Measurements from ENCODE around the gene TEX30. TPM values are rescaled to one million over a fixed set of nuclear protein-coding genes. Genes with fewer than 3 reads are reported as not detected.

TEX30 gene
- total and polyA plus RNA-seq, 12 donors = 3.9 to 12.4 (median 7.8) TPM

- no peak for TF ChIP-seq CTCF (IDR thresholded peaks at IDR 0.05)
- 84 to 87% methylated on average over 3 of the region's 3 CpGs for WGBS, 2 donors
- no peak for ATAC-seq
- no peak for DNase-seq
- peaks cover 0 to 30% (median 15%) of the 10 kb centered on the region in 9 donors for H3K4me1 ChIP-seq
- no peak overlapping the region for H3K4me3 ChIP-seq
- intact Hi-C loops (cut with DNase I) = no loop called here
- H3K36me3 ChIP-seq = peaks cover 0 to 68% (median 9%) of the 10 kb centered on the region in 9 donors
- H3K27ac ChIP-seq = no peak overlapping the region
- peaks cover 0 to 24% (median 4%) of the 10 kb centered on the region in 11 donors for H3K9me3 ChIP-seq
- H3K27me3 ChIP-seq = no peaks in the 10 kb centered on the region
Measured at GRCh38 chr13:102807699-102808098, 34.1 kb upstream of the TEX30 start.

- H3K4me3 ChIP-seq = no peak overlapping the region
- intact Hi-C loops (cut with DNase I) = no loop called here
- H3K9me3 ChIP-seq = peaks cover 0 to 10% (median 0%) of the 10 kb centered on the region in 11 donors
- peaks cover 0 to 45% (median 32%) of the 10 kb centered on the region in 9 donors for H3K4me1 ChIP-seq
- peaks cover 0 to 50% (median 3%) of the 10 kb centered on the region in 9 donors for H3K36me3 ChIP-seq
- no peaks in the 10 kb centered on the region for H3K27me3 ChIP-seq
- no peak overlapping the region for H3K27ac ChIP-seq
- TF ChIP-seq CTCF (IDR thresholded peaks at IDR 0.05) = no peak
- ATAC-seq = no peak
- 95% methylated on average over 3 of the region's 3 CpGs for WGBS, 2 donors
- DNase-seq = no peak
Measured at GRCh38 chr13:102805680-102806079, 32.1 kb upstream of the TEX30 start.

- Histone ChIP-seq H3K9me3 (no peaks in the 10 kb centered on the region), H3K27ac (peak overlapping the region; percentile 78 to 95 (median 90)), H3K27me3 (peaks cover 0 to 26% (median 0%) of the 10 kb centered on the region in 7 donors), H3K36me3 (peaks cover 0 to 6% (median 0%) of the 10 kb centered on the region in 9 donors), H3K4me3 (peak overlapping the region; percentile 73 to 99 (median 84)), H3K4me1 (peaks cover 0 to 57% (median 35%) of the 10 kb centered on the region in 9 donors)
- peak; percentile 76 to 92 (median 80) for TF ChIP-seq CTCF (IDR thresholded peaks at IDR 0.05)
- intact Hi-C loops (cut with DNase I) = loop anchor here in 4 of 10 donors (2.0 to 5.0 kb wide), 4 partner anchors 46 to 218 kb away; partner anchors contain the start of genes ERCC5 (in 3 of the 4) and TPP2 (in 2 of the 4)
- WGBS, 2 donors = 2% methylated on average over 73 to 81 of the region's 81 CpGs
- peak; percentile 86 to 88 for DNase-seq
- peak; percentile 80 to 90 (median 88) for ATAC-seq
Measured at GRCh38 chr13:102800145-102801041, 26.8 kb upstream of the TEX30 start.

GRCh38 chr13:102799426-102800144 lies 26.0 kb upstream of the TEX30 start:
- Histone ChIP-seq H3K4me3 (peak overlapping the region; percentile 73 to 99 (median 84)), H3K27me3 (peaks cover 0 to 26% (median 0%) of the 10 kb centered on the region in 7 donors), H3K4me1 (peaks cover 0 to 57% (median 35%) of the 10 kb centered on the region in 9 donors), H3K27ac (peak overlapping the region; percentile 78 to 95 (median 90)), H3K36me3 (peaks cover 0 to 6% (median 0%) of the 10 kb centered on the region in 9 donors), H3K9me3 (no peaks in the 10 kb centered on the region)
- ATAC-seq = peak; percentile 27 to 53 (median 38)
- DNase-seq = peak in 1 of 2 donors; percentile 53
- TF ChIP-seq CTCF (IDR thresholded peaks at IDR 0.05) = no peak
- WGBS, 2 donors = 1% methylated on average over 68 to 69 of the region's 69 CpGs
- intact Hi-C loops (cut with DNase I) = loop anchor here in 5 of 10 donors (2.0 to 5.0 kb wide), 5 partner anchors 25 to 217 kb away; partner anchors contain the start of genes ERCC5 (in 4 of the 5) and TPP2 (in 2 of the 5)
